ENCODE data around the gene AJM1.
"Not testable (repeated sequence)": the region's sequence is repeated elsewhere in the genome, so short reads cannot be mapped to it uniquely, and the experiment has no call there.

Gene AJM1

GRCh38 chr9:136842380-136842948 is at the start of gene AJM1:
AJM1 (plus strand) TSS chr9:136842478; CDS start chr9:136844415, 1,937 bp downstream.
- not testable (repeated sequence) for DNase-seq (ENCODE audit: low read depth)
- peak within 1 kb of the TSS; percentile 52 for H3K4me3 ChIP-seq (ENCODE audit: low read depth, low read length)

GRCh38 chr9:136793086-136793946 is 49.0 kb upstream of the AJM1 start:
- no peak overlapping the region for H3K4me3 ChIP-seq (ENCODE audit: low read depth, low read length)
- DNase-seq (ENCODE audit: low read depth) = no peak

DNA sequence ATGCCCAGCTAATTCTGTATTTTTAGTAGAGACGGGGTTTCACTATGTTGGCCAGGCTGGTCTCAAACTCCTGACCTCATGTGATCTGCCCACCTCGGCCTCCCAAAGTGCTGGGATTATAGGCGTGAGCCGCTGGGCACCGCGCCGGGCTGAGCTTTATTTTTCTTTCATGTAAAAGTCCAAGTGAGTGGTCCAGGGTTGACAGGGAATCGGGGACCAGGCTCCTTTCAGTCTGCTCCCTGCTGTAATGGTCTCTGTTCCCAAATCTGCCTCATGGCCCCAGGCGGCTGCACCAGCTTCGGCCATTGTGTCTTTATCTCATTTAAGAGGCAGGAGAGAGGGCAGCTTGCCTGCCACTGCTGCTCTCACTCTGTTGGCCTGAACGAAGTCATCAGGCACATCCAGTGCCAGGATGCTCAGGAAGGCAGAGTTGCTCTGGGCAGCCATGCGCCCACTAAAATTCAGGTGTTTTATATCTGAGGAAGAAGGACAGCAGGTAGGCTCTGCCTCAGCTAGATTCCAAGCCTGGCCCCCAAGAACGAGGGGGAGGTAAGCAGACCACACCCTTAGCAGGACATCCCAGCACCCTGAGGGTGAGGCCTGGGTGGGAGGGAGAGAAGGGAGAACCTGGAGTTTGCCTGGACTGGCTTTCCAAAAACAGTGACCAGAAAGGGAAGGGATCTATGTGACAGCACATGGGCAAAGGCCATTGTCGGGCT is 47.8 kb upstream of the AJM1 start:
- DNase-seq (ENCODE audit: low read depth) = no peak
- H3K4me3 ChIP-seq (ENCODE audit: low read depth, low read length) = no peak overlapping the region

GRCh38 chr9:136795000-136795348 is 47.3 kb upstream of the AJM1 start:
- H3K4me3 ChIP-seq (ENCODE audit: low read depth, low read length) = no peak overlapping the region
- no peak for DNase-seq (ENCODE audit: low read depth)

DNA sequence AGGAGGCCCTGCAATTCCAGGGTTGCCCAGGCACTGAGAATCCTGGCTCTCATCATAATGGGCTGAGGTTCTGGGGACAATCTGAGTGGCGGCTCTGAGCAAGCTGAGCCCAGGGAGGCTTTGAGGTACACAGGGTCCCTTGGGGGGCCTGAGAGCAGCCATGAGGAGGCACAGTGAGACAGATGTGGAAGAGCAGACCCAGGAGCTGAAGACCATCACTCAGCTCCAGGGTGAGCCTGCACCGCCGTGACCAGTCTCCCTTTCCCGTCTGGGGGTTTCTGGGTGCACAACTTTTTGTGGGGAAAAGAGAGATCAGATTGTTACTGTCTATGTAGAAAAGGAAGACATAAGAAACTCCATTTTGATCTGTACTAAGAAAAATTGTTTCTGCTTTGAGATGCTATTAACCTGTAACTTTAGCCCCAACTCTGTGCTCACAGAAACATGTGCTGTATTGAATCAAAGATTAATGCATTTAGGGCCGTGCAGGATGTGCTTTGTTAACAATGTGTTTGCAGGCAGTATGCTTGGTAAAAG is 46.0 kb upstream of the AJM1 start, which contains the start of gene CCDC183:
Gene CCDC183 (plus strand): TSS at position 101 of the 537 bp plus-strand sequence. CDS start 60 bp downstream, at position 161.
- no peak for DNase-seq (ENCODE audit: low read depth)
- no peak within 1 kb of the TSS for H3K4me3 ChIP-seq (ENCODE audit: low read depth, low read length)

GRCh38 chr9:136796775-136797347 is 45.4 kb upstream of the AJM1 start:
- not testable (repeated sequence) for H3K4me3 ChIP-seq (ENCODE audit: low read depth, low read length); DNase-seq (ENCODE audit: low read depth)

DNA sequence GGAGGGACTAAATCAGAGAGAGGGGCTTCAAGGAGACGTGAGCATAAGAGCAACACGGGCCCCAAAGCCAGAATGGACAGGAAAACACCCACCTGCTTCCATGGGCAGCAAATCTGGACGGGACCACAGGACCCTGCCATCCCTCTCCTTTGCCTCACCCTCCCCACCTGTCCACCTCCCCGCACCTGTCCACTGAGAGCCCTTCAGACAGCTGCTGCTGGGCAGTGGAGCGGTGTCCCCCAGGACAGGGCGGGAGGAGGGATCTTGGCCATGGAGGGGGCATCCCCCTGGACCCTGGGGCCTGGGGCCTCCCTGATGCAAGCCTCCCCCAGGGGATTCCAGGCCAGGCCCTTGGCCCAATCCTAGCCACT is 43.6 kb upstream of the AJM1 start:
- H3K4me3 ChIP-seq (ENCODE audit: low read depth, low read length) = no peak overlapping the region
- no peak for DNase-seq (ENCODE audit: low read depth)

- no peak for DNase-seq (ENCODE audit: low read depth)
- no peak overlapping the region for H3K4me3 ChIP-seq (ENCODE audit: low read depth, low read length)
These were observed 43.0 kb upstream of the AJM1 start for GRCh38 chr9:136799079-136799853.

DNA sequence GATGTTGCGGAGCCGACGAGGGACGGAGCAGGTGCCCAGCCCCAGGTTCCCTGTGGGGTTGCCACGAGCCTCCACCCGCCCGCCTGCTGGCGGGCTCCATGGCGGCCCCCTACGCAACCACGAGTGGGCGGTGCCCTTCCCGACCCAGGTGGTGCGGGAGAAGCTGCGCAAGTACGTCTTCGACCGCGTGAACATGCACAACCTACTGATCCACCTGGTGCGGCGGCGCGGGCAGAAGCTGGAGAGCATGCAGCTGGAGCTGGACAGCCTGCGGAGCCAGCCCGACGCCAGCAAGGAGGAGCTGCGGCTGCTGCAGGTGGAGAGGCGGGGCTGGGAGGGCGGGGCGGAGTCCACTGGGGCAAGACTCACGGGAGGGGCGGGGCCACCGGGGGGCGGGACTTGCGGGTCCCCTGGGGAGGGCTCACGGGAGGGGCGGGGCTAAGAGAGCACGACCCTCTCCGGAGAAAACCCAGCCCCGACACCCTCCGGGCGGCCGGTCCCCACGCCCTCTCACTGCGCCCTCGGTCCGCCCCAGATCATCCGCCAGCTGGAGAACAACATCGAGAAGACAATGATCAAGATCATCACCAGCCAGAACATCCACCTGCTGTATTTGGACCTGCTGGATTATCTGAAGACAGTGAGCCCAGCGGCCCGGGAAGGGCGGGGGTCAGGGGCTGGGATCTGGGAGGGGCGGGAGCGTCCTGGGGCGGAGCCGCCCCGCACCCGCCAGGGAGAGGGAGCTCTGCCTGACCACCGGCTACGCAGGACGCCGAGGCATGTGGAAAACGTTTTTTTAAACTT is 42.2 kb upstream of the AJM1 start:
- peak overlapping the region; percentile 25 for H3K4me3 ChIP-seq (ENCODE audit: low read depth, low read length)
- DNase-seq (ENCODE audit: low read depth) = no peak

GRCh38 chr9:136802321-136802720 is 40.0 kb upstream of the AJM1 start:
- DNase-seq (ENCODE audit: low read depth) = no peak
- no peak overlapping the region for H3K4me3 ChIP-seq (ENCODE audit: low read depth, low read length)

DNA sequence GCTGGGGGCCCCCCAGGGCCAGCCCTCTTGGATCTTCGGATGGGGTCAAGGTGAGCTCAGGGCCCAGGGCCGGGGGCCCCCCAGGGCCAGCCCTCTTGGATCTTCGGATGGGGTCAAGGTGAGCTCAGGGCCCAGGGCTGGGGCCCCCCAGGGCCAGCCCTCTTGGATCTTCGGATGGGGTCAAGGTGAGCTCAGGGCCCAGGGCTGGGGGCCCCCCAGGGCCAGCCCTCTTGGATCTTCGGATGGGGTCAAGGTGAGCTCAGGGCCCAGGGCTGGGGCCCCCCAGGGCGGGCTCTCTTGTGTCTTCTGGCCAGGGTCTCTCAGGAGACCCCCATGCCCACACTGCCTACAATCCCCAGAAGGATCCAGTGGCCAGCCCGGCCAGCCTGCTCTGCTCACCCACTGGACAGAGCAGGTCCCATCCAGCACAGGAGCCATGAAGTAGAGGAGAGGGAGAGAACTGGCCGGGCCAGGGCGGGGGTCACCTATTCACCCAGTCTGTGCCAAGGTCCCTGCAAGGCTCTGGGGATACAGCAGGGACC is 39.2 kb upstream of the AJM1 start:
- H3K4me3 ChIP-seq (ENCODE audit: low read depth, low read length); DNase-seq (ENCODE audit: low read depth): not testable (repeated sequence)

DNA sequence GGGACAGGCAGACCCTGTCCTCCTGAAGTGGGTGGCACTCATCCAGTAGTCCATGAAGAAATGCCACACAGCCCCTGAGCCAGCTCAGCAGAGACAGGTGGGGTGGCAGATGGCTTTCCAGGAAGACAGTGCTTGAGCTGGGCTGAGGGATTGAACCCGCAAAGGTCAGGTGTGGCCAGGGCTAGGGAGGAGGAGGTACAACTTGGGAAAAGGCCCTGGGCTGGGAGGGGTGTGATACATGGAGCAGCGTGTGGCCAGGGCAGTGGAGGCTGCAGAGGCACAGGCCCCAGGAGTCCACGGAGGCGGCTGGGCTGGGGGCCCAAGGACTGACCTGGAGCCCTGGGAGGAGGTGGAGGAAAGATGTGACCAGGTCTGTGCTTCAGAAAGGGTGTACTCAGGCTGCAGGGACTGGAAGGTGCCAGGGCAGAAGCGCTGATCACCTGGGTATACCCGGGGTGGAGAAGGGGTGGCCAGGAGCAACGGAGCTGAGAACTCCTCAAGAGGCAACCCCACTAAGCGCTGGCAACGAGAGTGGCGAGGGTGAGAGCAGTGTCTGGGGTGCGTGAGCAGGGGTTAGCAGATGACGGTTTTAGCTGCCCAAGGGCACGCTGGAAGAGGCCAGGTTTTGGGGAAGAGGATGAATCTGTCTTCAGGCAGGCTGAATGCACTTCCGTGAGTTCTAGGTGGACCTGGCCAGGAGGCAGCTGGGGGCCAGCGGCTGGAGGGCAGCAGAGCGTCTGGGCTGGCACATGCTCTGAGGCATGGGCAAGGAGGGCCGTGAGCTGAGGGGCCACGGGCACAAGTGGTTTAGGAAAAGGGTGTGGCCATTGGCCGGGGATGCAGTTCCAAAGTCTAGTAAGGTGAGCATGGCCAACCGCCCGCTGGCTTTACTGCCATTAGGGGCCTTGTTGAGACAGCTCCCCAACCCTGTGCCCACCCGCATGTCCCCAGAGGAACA is 38.4 kb upstream of the AJM1 start:
- no peak overlapping the region for H3K4me3 ChIP-seq (ENCODE audit: low read depth, low read length)
- DNase-seq (ENCODE audit: low read depth) = no peak

- H3K4me3 ChIP-seq (ENCODE audit: low read depth, low read length) = no peak overlapping the region
- DNase-seq (ENCODE audit: low read depth) = no peak
These were observed 37.6 kb upstream of the AJM1 start for GRCh38 chr9:136804509-136805206.

- DNase-seq (ENCODE audit: low read depth) = no peak
These were observed 37.0 kb upstream of the AJM1 start for GRCh38 chr9:136805207-136805740.

DNA sequence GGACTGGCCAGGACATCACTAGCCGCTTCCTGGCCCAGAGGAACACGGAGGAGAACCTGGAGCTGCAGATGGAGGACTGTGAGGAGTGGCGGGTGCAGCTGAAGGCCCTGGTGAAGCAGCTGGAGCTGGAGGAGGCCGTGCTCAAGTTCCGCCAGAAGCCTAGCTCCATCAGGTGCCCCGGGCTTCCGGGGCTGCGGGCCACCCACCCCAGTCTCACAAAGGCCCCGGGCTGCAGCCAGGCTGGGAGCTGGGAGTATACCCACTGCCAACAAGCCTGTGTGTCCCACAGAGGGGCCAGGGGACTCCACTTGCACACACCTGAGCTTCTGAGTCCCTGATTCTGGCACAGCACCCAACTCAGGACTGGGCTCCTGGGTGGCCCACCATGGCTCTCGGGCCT is 36.2 kb upstream of the AJM1 start:
- H3K4me3 ChIP-seq (ENCODE audit: low read depth, low read length) = no peak overlapping the region
- no peak for DNase-seq (ENCODE audit: low read depth)

More at GRCh38 chr9:136805207-136805740, 37.0 kb upstream of the AJM1 start:
- no peak overlapping the region for H3K4me3 ChIP-seq (ENCODE audit: low read depth, low read length)

GRCh38 chr9:136806631-136807201 is 35.6 kb upstream of the AJM1 start:
- H3K4me3 ChIP-seq (ENCODE audit: low read depth, low read length) = peak overlapping the region; percentile 90
- no peak for DNase-seq (ENCODE audit: low read depth)

All from skeletal muscle cell (primary cell).